HG03571 (cell line): ENCODE data around the gene HDAC1.
"Not testable (repeated sequence)": the region's sequence is repeated elsewhere in the genome, so short reads cannot be mapped to it uniquely, and the experiment has no call there.

ENCODE experiments used
- ATAC-seq: cut with Tn5 transposase; IDR thresholded peaks from one replicate; pipeline ENCODE4 v1.9.1; 2021; ENCODE audit not compliant: unreplicated experiment

Gene HDAC1

DNA sequence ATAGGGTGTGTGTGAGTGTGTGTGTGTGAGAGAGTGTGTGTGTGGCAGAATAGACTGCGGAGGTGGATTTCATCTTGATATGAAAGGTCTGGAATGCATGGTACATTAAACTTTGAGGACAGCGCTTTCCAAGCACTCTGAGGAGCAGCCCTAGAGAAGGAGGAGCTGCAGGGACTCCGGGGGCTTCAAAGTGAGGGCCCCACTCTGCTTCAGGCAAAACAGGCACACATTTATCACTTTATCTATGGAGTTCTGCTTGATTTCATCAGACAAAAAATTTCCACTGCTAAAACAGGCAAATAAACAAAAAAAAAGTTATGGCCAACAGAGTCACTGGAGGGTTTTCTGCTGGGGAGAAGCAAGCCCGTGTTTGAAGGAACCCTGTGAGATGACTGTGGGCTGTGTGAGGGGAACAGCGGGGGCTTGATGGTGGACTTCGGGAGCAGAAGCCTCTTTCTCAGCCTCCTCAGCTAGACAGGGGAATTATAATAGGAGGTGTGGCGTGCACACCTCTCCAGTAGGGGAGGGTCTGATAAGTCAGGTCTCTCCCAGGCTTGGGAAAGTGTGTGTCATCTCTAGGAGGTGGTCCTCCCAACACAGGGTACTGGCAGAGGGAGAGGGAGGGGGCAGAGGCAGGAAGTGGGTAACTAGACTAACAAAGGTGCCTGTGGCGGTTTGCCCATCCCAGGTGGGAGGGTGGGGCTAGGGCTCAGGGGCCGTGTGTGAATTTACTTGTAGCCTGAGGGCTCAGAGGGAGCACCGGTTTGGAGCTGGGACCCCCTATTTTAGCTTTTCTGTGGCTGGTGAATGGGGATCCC lies 18.3 kb upstream of the HDAC1 start:
- ATAC-seq, result no peak

DNA sequence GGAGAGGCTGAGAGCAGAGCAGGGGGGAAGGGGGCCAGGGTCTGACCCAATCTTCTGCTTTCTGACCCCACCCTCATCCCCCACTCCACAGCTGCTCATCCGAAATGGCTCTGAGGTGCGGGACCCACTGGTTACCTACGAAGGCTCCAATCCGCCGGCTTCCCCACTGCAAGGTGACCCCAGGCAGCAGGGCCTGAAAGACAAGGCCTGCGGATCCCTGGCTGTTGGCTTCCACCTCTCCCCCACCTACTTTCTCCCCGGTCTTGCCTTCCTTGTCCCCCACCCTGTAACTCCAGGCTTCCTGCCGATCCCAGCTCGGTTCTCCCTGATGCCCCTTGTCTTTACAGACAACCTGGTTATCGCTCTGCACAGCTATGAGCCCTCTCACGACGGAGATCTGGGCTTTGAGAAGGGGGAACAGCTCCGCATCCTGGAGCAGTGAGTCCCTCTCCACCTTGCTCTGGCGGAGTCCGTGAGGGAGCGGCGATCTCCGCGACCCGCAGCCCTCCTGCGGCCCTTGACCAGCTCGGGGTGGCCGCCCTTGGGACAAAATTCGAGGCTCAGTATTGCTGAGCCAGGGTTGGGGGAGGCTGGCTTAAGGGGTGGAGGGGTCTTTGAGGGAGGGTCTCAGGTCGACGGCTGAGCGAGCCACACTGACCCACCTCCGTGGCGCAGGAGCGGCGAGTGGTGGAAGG lies 17.1 kb upstream of the HDAC1 start:
- ATAC-seq, result no peak

DNA sequence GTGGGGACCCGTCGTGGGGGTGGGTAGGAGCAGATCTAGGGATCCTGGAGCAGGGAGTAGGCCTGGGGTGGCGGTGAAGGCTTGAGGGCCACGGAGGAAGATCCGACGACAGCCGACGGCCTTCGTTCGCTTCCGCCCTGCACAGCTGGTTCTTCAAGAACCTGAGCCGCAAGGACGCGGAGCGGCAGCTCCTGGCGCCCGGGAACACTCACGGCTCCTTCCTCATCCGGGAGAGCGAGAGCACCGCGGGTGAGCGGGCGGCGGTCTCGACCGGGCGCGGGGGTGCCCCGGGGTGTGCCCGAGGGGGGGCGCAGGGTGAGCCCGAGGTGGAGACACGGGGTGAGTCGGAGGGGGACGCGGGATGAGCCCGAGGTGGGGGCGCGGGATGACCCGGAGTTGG lies 16.5 kb upstream of the HDAC1 start:
- no peak for ATAC-seq

DNA sequence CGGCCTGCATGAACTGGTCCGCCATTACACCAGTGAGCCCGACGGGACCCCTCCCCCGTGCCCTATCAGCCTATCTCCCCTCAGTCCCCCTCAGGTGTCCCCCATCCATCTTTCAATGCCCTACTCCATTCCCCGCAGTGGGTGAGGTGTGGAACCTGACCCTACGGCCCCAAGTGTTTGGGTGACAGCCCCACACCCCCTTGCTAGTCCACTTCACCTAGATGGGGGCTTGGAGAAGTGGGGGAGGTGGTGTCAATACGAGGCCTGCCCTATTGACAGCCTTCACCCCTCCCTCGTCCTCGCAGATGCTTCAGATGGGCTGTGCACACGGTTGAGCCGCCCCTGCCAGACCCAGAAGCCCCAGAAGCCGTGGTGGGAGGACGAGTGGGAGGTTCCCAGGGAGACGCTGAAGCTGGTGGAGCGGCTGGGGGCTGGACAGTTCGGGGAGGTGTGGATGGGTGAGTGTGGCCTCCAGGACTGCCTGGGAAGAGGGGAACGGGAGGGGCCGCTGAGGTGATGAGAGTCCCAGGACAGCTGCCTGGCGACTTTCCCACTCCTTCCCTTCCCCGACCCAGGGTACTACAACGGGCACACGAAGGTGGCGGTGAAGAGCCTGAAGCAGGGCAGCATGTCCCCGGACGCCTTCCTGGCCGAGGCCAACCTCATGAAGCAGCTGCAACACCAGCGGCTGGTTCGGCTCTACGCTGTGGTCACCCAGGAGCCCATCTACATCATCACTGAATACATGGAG lies 15.7 kb upstream of the HDAC1 start:
- no peak for ATAC-seq

DNA sequence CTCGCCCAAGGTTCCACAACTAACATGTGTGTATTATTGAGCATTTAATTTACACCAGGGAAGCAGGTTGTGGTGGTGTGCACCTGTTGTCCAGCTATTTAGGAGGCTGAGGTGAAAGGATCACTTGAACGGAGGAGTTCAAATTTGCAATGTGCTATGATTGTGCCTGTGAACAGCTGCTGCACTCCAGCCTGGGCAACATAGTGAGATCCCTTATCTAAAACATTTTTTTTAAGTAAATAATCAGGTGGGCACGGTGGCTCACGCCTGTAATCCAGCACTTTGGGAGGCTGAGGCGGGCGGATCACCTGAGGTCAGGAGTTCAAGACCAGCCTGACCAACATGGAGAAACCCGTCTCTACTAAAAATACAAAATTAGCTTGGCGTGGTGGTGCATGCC lies 7.1 kb upstream of the HDAC1 start:
- not testable (repeated sequence) for ATAC-seq

DNA sequence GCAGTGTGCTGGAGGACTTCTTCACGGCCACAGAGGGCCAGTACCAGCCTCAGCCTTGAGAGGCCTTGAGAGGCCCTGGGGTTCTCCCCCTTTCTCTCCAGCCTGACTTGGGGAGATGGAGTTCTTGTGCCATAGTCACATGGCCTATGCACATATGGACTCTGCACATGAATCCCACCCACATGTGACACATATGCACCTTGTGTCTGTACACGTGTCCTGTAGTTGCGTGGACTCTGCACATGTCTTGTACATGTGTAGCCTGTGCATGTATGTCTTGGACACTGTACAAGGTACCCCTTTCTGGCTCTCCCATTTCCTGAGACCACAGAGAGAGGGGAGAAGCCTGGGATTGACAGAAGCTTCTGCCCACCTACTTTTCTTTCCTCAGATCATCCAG lies 6.2 kb upstream of the HDAC1 start:
- ATAC-seq, result no peak

DNA sequence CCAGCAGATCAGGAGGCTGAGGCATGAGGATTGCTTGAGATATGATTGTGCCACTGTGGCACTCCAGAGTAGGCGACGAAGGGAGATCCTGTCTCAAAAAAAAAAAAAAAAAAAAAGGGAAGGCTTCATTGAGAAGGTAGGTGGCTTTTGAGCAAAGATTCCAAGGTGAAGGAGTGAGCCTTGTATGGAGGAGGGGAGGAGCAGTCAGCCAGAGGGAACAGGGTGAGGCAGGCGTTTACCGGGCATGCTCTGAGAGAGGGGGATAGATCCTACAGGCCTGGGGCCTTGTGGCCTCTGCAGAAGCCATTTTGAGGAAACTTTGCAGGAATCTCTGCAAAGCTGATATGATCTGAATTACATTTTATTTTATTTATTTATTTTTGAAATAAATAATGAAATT lies 5.1 kb upstream of the HDAC1 start:
- ATAC-seq, result no peak

DNA sequence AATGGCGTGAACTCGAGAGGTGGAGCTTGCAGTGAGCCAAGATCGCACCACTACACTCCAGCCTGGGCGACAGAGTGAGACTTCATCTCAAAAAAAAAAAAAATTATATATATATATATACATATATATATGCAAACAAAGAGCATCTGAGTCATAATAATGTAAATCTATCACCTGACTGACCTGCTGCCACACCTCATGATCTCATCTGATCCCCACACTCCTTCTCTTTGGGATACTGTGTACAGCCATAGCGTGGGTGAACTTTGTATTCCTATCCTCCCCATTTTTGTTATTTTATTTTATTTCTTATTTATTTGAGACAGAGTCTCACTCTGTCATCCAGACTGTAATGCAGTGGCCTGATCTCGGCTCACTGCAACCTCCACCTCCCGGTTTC lies 2.6 kb upstream of the HDAC1 start:
- no peak for ATAC-seq

DNA sequence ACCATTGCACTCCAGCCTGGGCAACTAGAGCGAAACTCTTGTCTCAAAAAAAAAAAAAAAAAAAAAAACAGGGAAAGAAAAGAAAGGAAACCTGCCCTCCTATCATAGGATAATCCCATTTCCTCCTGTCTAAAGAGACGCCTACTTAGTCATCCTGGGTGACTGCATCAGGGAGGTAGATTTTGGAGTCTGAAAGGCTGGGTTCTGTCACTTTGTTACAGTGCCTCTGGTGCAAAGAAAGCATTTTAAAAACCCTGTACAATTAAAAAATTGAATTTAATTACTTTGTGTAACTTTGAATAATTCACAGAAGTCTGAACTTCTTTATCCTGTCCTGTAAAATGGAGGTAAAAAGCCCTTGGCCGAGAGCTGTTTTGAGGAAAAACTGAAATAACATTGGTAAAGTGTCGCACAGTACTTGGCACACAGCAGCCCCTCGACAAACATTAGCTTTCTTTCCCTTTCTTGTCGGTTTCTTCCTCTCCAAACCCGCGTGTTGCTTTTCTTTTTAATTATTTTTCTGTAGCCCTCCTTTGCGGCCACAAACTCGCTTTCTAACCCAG lies 657 bp upstream of the HDAC1 start:
- no peak for ATAC-seq

DNA sequence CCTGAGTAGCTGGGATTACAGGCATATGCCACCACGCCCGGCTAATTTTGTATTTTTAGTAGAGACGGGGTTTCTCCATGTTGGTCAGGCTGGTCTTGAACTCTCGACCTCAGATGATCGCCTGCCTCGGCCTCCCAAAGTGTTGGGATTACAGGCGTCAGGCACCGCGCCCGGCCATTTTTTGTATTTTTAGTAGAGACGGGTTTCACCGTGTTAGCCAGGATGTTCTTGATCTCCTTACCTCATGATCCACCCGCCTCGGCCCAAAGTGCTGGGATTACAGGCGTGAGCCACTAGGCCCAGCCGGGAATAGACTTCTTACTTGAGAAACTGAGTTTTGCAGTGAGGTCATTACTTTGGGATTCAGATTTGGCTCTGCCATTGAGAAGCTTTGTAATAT lies 6.3 kb downstream of the HDAC1 start:
- not testable (repeated sequence) for ATAC-seq

DNA sequence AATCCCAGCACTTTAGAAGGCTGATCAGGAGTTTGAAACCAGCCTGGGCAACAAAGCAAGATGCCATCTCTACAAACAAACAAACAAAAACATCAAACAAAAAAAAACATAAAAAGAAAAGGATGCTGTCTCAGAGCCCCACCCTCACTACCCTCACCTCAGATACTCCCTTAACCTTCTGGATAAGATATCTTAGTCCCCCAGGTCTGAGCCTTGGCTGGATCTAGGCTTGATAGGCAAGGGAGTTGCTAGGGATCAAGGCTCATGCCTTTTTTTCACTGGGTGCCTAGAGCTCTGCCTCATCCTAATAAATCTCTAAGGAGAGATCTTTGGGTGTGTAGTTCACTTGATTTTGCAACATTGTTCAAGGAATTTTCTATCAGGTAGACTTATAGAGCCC lies 7.4 kb downstream of the HDAC1 start:
- no peak for ATAC-seq

DNA sequence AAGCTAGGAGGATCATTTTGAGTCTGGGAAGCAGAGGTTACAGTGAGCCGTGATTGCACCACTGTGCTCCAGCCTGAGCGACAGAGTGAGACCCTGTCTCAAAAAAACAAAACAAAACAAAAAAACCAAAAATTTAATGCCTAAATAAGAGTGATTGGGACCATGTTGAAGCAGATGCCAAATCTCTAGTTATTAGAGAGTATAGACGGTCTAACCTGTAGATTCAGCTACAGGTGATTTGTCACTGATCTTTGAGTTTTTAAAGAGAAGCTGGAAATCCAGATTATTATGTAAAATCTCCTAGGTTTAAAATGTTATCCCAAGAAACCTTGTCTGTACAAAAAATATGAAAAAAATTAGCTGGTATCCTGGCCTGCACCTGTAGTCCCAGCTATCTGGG lies 11.5 kb downstream of the HDAC1 start:
- ATAC-seq, result no peak

DNA sequence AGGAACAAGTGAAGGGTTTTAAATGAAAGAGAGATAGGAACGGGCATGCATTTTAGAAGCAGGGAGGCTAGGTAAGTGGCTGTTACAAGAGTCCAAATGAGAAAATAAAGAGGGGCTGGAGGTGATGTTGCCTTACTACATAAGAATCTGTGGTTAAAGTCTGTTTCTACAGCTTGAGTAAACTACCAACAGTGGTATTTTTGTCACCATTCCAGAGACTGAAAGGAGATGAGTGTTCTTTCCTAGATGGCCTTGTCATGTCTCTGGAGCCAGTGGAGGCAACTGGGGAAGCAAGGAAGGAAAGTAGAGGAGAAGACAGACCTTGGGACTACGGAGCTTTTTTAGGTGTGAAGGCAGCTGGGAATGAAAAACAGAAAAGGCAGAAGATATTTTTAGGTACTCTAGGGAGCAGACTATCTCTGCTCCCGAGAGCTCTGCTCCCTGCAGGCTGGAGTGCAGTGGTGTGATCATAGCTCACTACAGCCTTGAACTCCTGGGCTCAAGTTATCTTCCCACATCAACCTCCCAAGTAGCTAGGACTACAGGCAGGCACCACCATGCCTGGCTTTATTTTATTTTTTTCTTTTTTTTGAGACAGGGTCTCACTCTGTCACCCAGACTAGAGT lies 12.2 kb downstream of the HDAC1 start:
- no peak for ATAC-seq

DNA sequence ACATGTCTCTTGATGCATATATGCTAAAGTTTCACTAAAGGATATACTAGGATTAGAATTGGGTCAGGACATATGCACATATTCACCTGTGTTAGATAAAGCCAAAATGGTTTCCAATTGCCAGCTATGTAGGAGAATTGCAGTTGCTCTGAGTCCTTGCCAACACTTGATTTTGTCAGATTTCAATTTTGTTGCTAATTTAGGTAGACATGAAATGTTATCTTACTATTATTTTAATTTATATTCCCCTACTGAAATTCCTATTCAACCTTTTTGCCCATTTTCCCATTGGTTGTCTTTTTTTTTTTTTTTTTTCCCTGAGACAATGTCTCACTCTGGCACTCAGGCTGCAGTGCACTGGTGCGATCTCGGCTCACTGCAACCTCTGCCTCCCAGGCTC lies 13.4 kb downstream of the HDAC1 start:
- ATAC-seq, result no peak

DNA sequence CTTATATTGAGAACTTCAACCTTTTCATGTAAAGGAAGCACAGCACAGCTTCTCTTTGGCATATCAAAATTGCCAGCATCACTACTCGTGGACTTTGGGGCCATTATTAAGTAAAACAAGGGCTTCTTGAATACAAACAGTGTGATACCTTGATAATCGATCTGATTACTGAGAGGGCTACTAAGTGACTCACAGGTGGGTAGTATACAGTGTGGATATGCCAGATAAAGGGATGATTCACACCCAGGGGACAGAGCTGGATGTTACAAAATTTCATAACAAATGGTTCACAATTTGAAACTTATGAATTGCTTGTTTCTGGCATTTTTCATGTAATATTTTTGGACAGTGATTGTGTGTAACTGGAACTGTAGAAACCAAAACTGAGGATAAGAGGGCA lies 15.4 kb downstream of the HDAC1 start:
- ATAC-seq, result no peak

DNA sequence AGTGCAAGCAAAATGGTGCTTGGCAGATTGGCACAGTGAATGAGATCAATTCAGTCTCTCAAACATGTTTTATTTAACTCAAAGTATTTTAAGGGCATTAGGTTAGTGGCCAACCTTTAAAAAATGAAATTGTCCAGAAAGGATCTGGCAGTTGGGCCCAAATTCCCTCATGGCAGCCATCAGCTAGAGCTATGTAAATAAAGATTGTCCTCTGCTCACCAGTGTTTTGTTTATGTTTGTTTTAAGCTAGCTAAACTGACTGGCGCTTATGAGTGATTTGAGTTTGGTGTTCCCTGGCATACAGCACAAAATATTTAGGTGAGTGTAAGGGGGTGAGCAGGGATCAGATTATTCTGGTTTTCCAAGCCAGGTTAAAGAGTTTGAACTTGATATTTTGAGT lies 18.1 kb downstream of the HDAC1 start:
- ATAC-seq, result no peak

DNA sequence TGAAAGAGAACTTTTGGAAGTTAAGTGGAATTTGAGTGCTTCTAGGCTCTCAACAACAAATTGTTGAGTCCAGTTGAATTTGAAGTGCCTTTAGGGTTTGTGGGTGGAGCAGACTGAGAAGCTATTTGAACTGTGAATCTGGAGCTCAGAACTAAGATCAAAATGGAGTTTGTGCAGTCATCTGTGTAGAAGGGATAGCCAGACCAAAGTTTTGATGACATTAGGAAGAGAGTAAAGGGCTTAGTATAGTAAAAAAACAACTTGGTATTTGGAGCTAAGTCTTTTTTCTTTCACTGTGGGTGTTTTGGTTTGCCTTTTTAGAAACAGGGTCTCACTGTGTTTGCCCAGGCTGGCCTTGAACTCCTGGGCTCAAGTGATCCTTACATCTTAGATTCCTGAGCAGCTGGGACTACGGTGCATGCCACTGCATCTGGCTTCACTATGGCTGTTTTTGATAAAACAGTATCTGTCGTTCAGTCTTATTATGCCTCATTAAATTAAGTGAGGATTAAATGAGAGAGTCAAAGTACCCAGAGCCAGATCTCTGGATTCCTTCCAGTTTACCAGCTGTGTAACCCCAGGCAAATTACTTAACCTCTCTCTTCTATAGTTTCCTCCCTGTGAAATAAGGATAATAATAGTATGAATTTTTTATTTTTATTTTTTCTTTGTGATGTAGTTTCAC lies 20.0 kb downstream of the HDAC1 start:
- ATAC-seq, result no peak

DNA sequence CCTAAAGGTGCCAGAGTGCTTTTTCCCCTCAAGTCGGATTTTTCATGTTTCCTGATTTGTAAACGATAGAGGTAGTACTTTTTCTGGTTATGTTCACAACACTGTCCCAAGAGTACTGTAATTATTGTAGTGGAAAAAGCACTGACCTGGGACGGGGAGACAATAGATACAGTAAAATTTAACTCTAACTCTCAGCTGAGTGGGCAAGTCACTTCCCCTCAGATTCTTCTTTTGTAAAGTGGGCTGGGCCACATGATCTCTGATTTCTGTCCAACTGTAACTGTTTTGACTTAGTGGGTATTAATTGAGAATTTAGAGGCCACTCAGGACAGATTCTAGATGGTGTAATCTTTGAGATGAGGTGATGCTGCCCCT lies 25.0 kb downstream of the HDAC1 start:
- peak; percentile 16 for ATAC-seq

DNA sequence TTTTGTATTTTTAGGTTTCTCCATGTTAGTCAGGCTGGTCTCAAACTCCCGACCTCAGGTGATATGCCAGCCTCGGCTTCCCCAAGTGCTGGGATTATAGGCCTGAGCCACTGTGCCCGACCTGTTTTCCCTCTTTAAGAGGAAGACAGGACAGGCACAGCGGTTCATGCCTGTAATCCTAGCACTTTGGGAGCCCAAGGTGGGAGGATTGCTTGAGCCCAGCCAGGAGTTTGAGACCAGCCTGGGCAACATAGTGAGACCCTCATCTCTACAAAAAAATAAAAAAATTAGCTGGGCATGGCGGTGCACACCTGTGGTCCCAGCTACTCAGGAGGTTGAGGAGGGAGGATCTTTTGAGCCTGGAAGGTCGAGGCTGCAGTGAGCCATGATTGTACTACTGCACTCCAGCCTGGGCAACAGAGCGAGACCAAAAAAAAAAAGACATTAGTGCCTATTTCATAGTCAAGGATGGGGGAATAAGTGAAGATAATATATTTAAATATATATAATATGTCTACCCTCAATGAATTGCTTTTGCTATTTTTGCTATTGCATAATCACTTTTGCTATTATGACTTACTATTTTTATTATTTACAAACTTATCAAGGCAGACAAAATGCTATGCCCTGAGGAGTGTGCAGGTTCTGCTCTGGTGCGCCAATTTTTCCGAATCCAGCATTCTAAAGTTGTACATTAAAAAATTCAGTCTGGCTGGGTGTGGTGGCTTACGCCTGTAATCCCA lies 26.4 kb downstream of the HDAC1 start:
- ATAC-seq, result no peak

DNA sequence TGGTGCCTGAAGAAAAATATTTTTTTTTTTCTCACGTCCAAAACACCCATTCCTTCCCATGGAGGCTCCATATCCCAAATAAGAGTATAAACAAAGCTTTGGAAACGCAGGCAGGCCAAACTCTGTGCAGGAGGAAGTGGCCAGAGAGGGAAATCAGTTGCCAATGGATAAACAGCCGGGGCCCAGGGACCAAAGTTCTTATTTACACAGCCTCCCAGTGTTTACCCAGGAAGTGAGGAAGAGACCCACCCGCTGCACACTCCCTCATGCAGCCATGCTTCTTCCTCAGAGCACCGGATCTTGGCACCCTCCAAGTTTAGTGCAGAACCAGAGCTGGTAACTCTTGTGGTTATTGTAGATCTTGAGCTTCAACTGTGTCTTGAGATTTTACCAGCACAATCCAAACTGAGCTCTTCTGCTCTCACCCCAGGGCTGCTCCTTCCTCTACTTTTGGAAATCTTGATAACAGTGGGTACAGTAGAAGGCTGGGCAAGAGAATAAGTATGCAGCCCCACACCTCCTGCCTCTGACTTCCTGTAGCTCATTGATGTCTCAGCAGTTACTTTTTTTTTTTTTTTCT lies 29.9 kb downstream of the HDAC1 start:
- no peak for ATAC-seq
